K562 (cell line): ENCODE results near the gene STK11. TPM values are rescaled to one million over a fixed set of nuclear protein-coding genes. Genes with fewer than 3 reads are reported as not detected.

Experiments
- BCL6 ChIP-seq: fragments of 250-450 bp; sonication (Bioruptor Pico); IDR thresholded peaks from 2 replicates; pipeline ENCODE4 v1.4.0; 2020
- CXXC5 ChIP-seq: fragments of 250-450 bp; sonication (Bioruptor Pico); IDR thresholded peaks from 2 replicates; pipeline ENCODE4 v1.8.0; 2022; ENCODE audit warnings: inconsistent platforms, mild to moderate bottlenecking, moderate library complexity
- E4F1 ChIP-seq: fragments of 250-450 bp; sonication (Bioruptor Pico); IDR thresholded peaks from 2 replicates; pipeline ENCODE4 v1.5.0; 2021; ENCODE audit warnings: mild to moderate bottlenecking, borderline replicate concordance
- ERF ChIP-seq: fragments of 450-650 bp; formaldehyde crosslinking; IDR thresholded peaks from 2 replicates; pipeline ENCODE4 v1.4.0; 2020; ENCODE audit warnings: mild to moderate bottlenecking, mixed read lengths
- ESRRA ChIP-seq: fragments of 450-650 bp; IDR thresholded peaks from 2 replicates; pipeline ENCODE4 v1.6.1; 2014; ENCODE audit warnings: low read depth, mild to moderate bottlenecking, moderate library complexity, borderline replicate concordance
- ESRRB ChIP-seq: fragments of 250-450 bp; sonication (Bioruptor Pico); IDR thresholded peaks from 2 replicates; pipeline ENCODE4 v1.5.0; 2020; ENCODE audit warnings: mild to moderate bottlenecking, moderate library complexity, borderline replicate concordance
- FOSL1 ChIP-seq: fragments of 200-800 bp; sonication (Bioruptor generic); conservative IDR thresholded peaks from 2 replicates; pipeline ENCODE4 v1.6.1; 2016; ENCODE audit warnings: missing genetic modification characterization, missing compliant biosample characterization
- FOXA3 ChIP-seq, 2 experiments: fragments of 450-650 bp in 1 of 2; sonication (generic) in 1 of 2; formaldehyde crosslinking; IDR thresholded peaks in 1 of 2; conservative IDR thresholded peaks in 1 of 2; 2 replicates each; pipeline versions ENCODE4 v1.4.0 to v1.8.0; 2020 to 2022; ENCODE audit warnings: mild to moderate bottlenecking in 2 of 2, missing genetic modification reagents in 1 of 2
- HMBOX1 ChIP-seq: sonication (generic); IDR thresholded peaks from 2 replicates; pipeline ENCODE4 v1.6.1; 2016
- KDM5B ChIP-seq: fragments of 200-600 bp; sonication (generic); IDR thresholded peaks from 2 replicates; pipeline ENCODE4 v1.6.1; 2012; ENCODE audit warnings: low read depth, mild to moderate bottlenecking, moderate library complexity, low read length, control low read depth, inconsistent platforms; ENCODE audit not compliant: insufficient replicate concordance
- MEF2D ChIP-seq: conservative IDR thresholded peaks from 2 replicates; pipeline ENCODE4 v1.6.1; 2016; ENCODE audit warnings: low read depth, missing genetic modification characterization, missing compliant biosample characterization
- MYBL2 ChIP-seq, 2 experiments: fragments of 450-650 bp in 1 of 2; sonication (generic) in 1 of 2; formaldehyde crosslinking in 1 of 2; IDR thresholded peaks; 2 replicates each; pipeline versions ENCODE4 v1.6.1 to v1.8.1; 2017 to 2022; ENCODE audit warnings: borderline replicate concordance in 1 of 2, inconsistent platforms in 1 of 2, low read depth in 1 of 2, mild to moderate bottlenecking in 1 of 2, missing genetic modification reagents in 1 of 2, moderate library complexity in 1 of 2
- NCOA1 ChIP-seq: fragments of 450-650 bp; IDR thresholded peaks from 2 replicates; pipeline ENCODE4 v1.6.1; 2016; ENCODE audit warnings: low read depth
- NR2F6 ChIP-seq: fragments of 450-650 bp; formaldehyde crosslinking; IDR thresholded peaks from 2 replicates; pipeline ENCODE4 v1.4.0; 2020; ENCODE audit warnings: mild to moderate bottlenecking
- NR3C1 ChIP-seq: sonication (generic); formaldehyde crosslinking; IDR thresholded peaks from 2 replicates; pipeline ENCODE4 v1.8.1; 2022; ENCODE audit warnings: missing genetic modification reagents
- PHTF2 ChIP-seq: fragments of 250-450 bp; sonication (Bioruptor Pico); IDR thresholded peaks from 2 replicates; pipeline ENCODE4 v1.5.0; 2021; ENCODE audit warnings: mild to moderate bottlenecking
- PTTG1 ChIP-seq: fragments of 450-650 bp; IDR thresholded peaks from 2 replicates; pipeline ENCODE4 v1.6.1; 2016; ENCODE audit warnings: low read depth, mild to moderate bottlenecking, missing genetic modification characterization, missing compliant biosample characterization
- RBFOX2 ChIP-seq: fragments of 200-400 bp; formaldehyde crosslinking; IDR thresholded peaks from 2 replicates; pipeline ENCODE4 v1.6.1; 2017; ENCODE audit warnings: low read depth, mild to moderate bottlenecking, low read length, moderate library complexity
- RUNX1 ChIP-seq: sonication (generic); IDR thresholded peaks from 2 replicates; pipeline ENCODE4 v1.6.1; 2016; ENCODE audit warnings: antibody characterized with exemption, low read depth
- SMARCA4 ChIP-seq: fragments of 450-650 bp; IDR thresholded peaks from 2 replicates; pipeline ENCODE4 v1.6.1; 2016
- TRIM25 ChIP-seq: fragments of 450-650 bp; IDR thresholded peaks from 2 replicates; pipeline ENCODE4 v1.7.0; 2016; ENCODE audit warnings: borderline replicate concordance
- ZC3H4 ChIP-seq: sonication (generic); formaldehyde crosslinking; IDR thresholded peaks from 2 replicates; pipeline ENCODE4 v1.9.0; 2021; ENCODE audit warnings: missing genetic modification reagents, borderline replicate concordance
- polyA plus RNA-seq, 8 experiments: library from polyadenylated mRNA; depleted of rRNA in 4 of 8; stranded (reverse) in 5 of 8; unstranded in 3 of 8; fragments of >200 nt; fragmentation: Nextera tagmentation in 2 of 8; fragmentation: Illumina TruSeq in 1 of 8; extraction: Ambion mirVana in 2 of 8; extraction: Trizol in 1 of 8; gene quantifications; 2 replicates each; pipeline versions ENCODE4 v1.2.1 to v1.2.3, GENCODE V29; 2011 to 2014; ENCODE audit warnings: inconsistent platforms in 1 of 8, missing spikeins in 1 of 8
- total RNA-seq, 7 experiments: library from RNA; depleted of rRNA in 6 of 7; stranded (reverse); fragments of >200 nt in 6 of 7; fragmentation: Illumina TruSeq in 2 of 7; extraction: Trizol in 2 of 7; gene quantifications; 2 replicates each; pipeline versions ENCODE4 v1.2.1 to v1.2.3, GENCODE V29; 2011 to 2021; ENCODE audit warnings: low replicate concordance in 1 of 7
- TF ChIP-seq, protein P1 (sequence below), 3 experiments: fragments of 200-800 bp in 1 of 3; sonication (Bioruptor generic) in 1 of 3; sonication (generic) in 1 of 3; formaldehyde crosslinking in 1 of 3; IDR thresholded peaks; 2 replicates each; pipeline versions ENCODE4 v1.6.1 to v1.8.0; 2016 to 2022; ENCODE audit warnings: mild to moderate bottlenecking in 2 of 3, missing compliant biosample characterization in 2 of 3, missing genetic modification characterization in 2 of 3, missing genetic modification reagents in 1 of 3

STK11 gene
- total and polyA plus RNA-seq, 9 of the 15 experiments (the other 6 are each of a cell fraction or from before 2014, with no cell fraction given), result 0.15 to 96.5 (median 31.7) TPM

GRCh38 chr19:1248786-1249297 is 43.3 kb downstream of the STK11 start (continued):
- TF ChIP-seq ERF (CRISPR knock-in tag) (peak; percentile 94), CXXC5 (CRISPR knock-in tag) (peak; percentile 92), TRIM25 (no peak), SMARCA4 (no peak), FOXA3 (CRISPR knock-in tag; conservative IDR thresholded peaks at IDR 0.05 in 1 of 2, IDR thresholded peaks at IDR 0.05 in 1 of 2) (no peak), ESRRA (peak; percentile 99), KDM5B (no peak), NCOA1 (no peak), NR3C1 (CRISPR knock-in tag) (no peak; the same call in 1 of the 2 replicates), HMBOX1 (no peak), PTTG1 (tag) (no peak), MEF2D (tag) (no peak), BCL6 (no peak), ZC3H4 (peak; percentile 47; the same call in 1 of the 2 replicates), ESRRB (no peak), NR2F6 (CRISPR knock-in tag) (no peak), E4F1 (no peak), RBFOX2 (peak; percentile 51), PHTF2 (CRISPR knock-in tag) (no peak), FOSL1 (peak; percentile 97), RUNX1 (no peak), MYBL2 (IDR thresholded peaks at IDR 0.05; ENCODE audit: low read depth) (no peak), MYBL2 (CRISPR knock-in tag; IDR thresholded peaks at IDR 0.05; ENCODE audit: borderline replicate concordance) (no peak)
- TF ChIP-seq, protein P1, sequence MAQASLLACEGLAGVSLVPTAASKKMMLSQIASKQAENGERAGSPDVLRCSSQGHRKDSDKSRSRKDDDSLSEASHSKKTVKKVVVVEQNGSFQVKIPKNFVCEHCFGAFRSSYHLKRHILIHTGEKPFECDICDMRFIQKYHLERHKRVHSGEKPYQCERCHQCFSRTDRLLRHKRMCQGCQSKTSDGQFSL (CRISPR knock-in tag; IDR thresholded peaks at IDR 0.05), result no peak
- TF ChIP-seq, protein P1 (tag; IDR thresholded peaks at IDR 0.05), result no peak
